GM12878 (cell line): Measurements from ENCODE around the gene ASPDH. TPM values are rescaled to one million over a fixed set of nuclear protein-coding genes. Genes with fewer than 3 reads are reported as not detected.

Experiments used
- ATAC-seq: fragments of 200-7000 bp; cut with Tn5 transposase; 3 replicates; pipeline ENCODE4 v1.9.1; 2020; ENCODE audit warnings: mild to moderate bottlenecking, moderate library complexity
- BruUV-seq: library from RNA; stranded (reverse); fragments of 400-500 nt; replicated peaks from 2 replicates; lab custom pipeline; 2021; lab: Mats Ljungman, UMichigan
- CTCF ChIA-PET: fragments of 300-600 bp; sonication (Branson Sonifier 250); formaldehyde crosslinking; extraction: SDS; loops from one replicate; lab custom pipeline; 2021; ENCODE audit warnings: inconsistent platforms; lab: Yijun Ruan, JAX
- POLR2A ChIA-PET: fragments of 350-600 bp; formaldehyde crosslinking; extraction: SDS; loops from one replicate; lab custom pipeline; 2021; ENCODE audit warnings: inconsistent platforms; lab: Charles Lee
- RAD21 ChIA-PET: fragments of 300-600 bp; sonication (Branson Sonifier 250); formaldehyde crosslinking; loops from one replicate; lab custom pipeline; 2023; ENCODE audit warnings: antibody characterized with exemption; ENCODE audit not compliant: unreplicated experiment; lab: Charles Lee
- SMC1A ChIA-PET: fragments of 300-600 bp; sonication (Branson Sonifier 250); formaldehyde crosslinking; loops from one replicate; lab custom pipeline; 2023; ENCODE audit not compliant: unreplicated experiment, uncharacterized antibody; lab: Charles Lee
- DNase-seq: peaks from one replicate; pipeline ENCODE4 v3.0.0-alpha.2; 2011; ENCODE audit warnings: low read depth, low spot score
- FAIRE-seq: peaks from 3 replicates; lab custom pipeline; 2011; peaks lifted over from hg19 to GRCh38; lab: Jason Lieb, UNC
- H2AFZ ChIP-seq: 2 replicates; pipeline ENCODE4 v1.6.0; 2011; ENCODE audit warnings: low read depth, low read length, control low read depth; ENCODE audit not compliant: control insufficient read depth
- H3K27ac ChIP-seq: 2 replicates; pipeline ENCODE4 v1.5.1; 2011; ENCODE audit warnings: control low read depth; ENCODE audit not compliant: control insufficient read depth, insufficient read depth
- H3K27me3 ChIP-seq, 2 experiments: replicated peaks in 1 of 2; 2 replicates each; pipeline versions ENCODE4 v1.6.0 to v1.6.1; 2011; ENCODE audit warnings: low read length in 1 of 2; ENCODE audit not compliant: control insufficient read depth in 2 of 2, insufficient read depth in 2 of 2
- H3K36me3 ChIP-seq, 2 experiments: 2 replicates each; pipeline ENCODE4 v1.5.1; 2011; ENCODE audit warnings: low read length in 1 of 2; ENCODE audit not compliant: control insufficient read depth in 2 of 2, insufficient read depth in 2 of 2
- H3K4me1 ChIP-seq: 2 replicates; pipeline ENCODE4 v1.6.1; 2011; ENCODE audit warnings: mild to moderate bottlenecking, low read length, moderate library complexity, mixed read lengths; ENCODE audit not compliant: control insufficient read depth, insufficient read depth
- H3K4me2 ChIP-seq: 2 replicates; pipeline ENCODE4 v1.6.0; 2011; ENCODE audit warnings: control low read depth; ENCODE audit not compliant: control insufficient read depth, insufficient read depth
- H3K4me3 ChIP-seq: fragments of 200-600 bp; sonication (generic); 2 replicates; pipeline ENCODE4 v1.5.1; 2016
- H3K79me2 ChIP-seq: 2 replicates; pipeline ENCODE4 v1.6.0; 2011; ENCODE audit warnings: low read length; ENCODE audit not compliant: control insufficient read depth, insufficient read depth
- H3K9ac ChIP-seq: 2 replicates; pipeline ENCODE4 v1.8.0; 2011; ENCODE audit warnings: low read length, control low read depth, mixed read lengths; ENCODE audit not compliant: control insufficient read depth, insufficient read depth
- H3K9me3 ChIP-seq: replicated peaks from 3 replicates; pipeline ENCODE4 v1.5.1; 2011; ENCODE audit warnings: mild to moderate bottlenecking, low read length; ENCODE audit not compliant: control insufficient read depth, insufficient read depth
- H4K20me1 ChIP-seq: 2 replicates; pipeline ENCODE4 v1.6.0; 2011; ENCODE audit not compliant: control insufficient read depth, insufficient read depth
- EGR1 ChIP-seq, 2 experiments: IDR thresholded peaks; 1 replicate in 1 of 2; 2 replicates in 1 of 2; pipeline ENCODE4 v1.6.1; 2011 to 2012; ENCODE audit warnings: low read depth in 2 of 2, low read length in 2 of 2, borderline replicate concordance in 1 of 2, mild to moderate bottlenecking in 1 of 2, moderate library complexity in 1 of 2
- FOXM1 ChIP-seq: IDR thresholded peaks from 2 replicates; pipeline ENCODE4 v1.6.1; 2012; ENCODE audit warnings: low read depth, mild to moderate bottlenecking, inconsistent platforms, low read length, moderate library complexity
- RB1 ChIP-seq: fragments of 450-650 bp; formaldehyde crosslinking; IDR thresholded peaks from 2 replicates; pipeline ENCODE4 v1.6.1; 2017; ENCODE audit warnings: mild to moderate bottlenecking, borderline replicate concordance
- SIN3A ChIP-seq: IDR thresholded peaks from 2 replicates; pipeline ENCODE4 v1.6.1; 2012; ENCODE audit warnings: low read depth, low read length, improper control_type of control experiment
- SMARCA5 ChIP-seq: fragments of 450-650 bp; IDR thresholded peaks from 2 replicates; pipeline ENCODE4 v1.6.1; 2017; ENCODE audit warnings: mild to moderate bottlenecking
- SRF ChIP-seq, 2 experiments: IDR thresholded peaks; 2 replicates each; pipeline ENCODE4 v1.6.1; 2011; ENCODE audit warnings: low read depth in 2 of 2, low read length in 2 of 2, mild to moderate bottlenecking in 1 of 2, moderate library complexity in 1 of 2
- STAT1 ChIP-seq: fragments of 450-650 bp; conservative IDR thresholded peaks from 2 replicates; pipeline ENCODE4 v1.6.1; 2014; ENCODE audit warnings: antibody characterized with exemption, mild to moderate bottlenecking
- YY1 ChIP-seq: IDR thresholded peaks from 2 replicates; pipeline ENCODE4 v1.6.1; 2011; ENCODE audit warnings: low read depth, mild to moderate bottlenecking, low read length
- ZBTB33 ChIP-seq: fragments of 450-650 bp; IDR thresholded peaks from 2 replicates; pipeline ENCODE4 v1.6.1; 2017; ENCODE audit warnings: mild to moderate bottlenecking
- ZBTB4 ChIP-seq: fragments of 450-650 bp; formaldehyde crosslinking; IDR thresholded peaks from 2 replicates; pipeline ENCODE4 v1.4.0; 2022; ENCODE audit warnings: mild to moderate bottlenecking, moderate library complexity
- WGBS: methylation state at CpG from one replicate; pipeline ENCODE4 v1.1.6; 2016; ENCODE audit warnings: low lambda C conversion rate; ENCODE audit not compliant: insufficient replicate concordance, insufficient coverage; ENCODE audit errors: missing lambda C conversion rate; 5-methylcytosine and 5-hydroxymethylcytosine counted together
- in situ Hi-C: fragments of 300-500 bp; cut with MboI; formaldehyde crosslinking; loops from 9 replicates; pipeline ENCODE4 v1.14.3; 2018; ENCODE audit warnings: mixed read lengths
- intact Hi-C: fragments of 100-400 bp; cut with micrococcal nuclease; formaldehyde crosslinking; loops from one replicate; pipeline ENCODE4 v1.14.2; 2022; ENCODE audit not compliant: unreplicated experiment
- polyA plus RNA-seq, 11 experiments: library from polyadenylated mRNA; depleted of rRNA in 4 of 11; unstranded in 6 of 11; stranded (reverse) in 5 of 11; fragments of >200 nt; fragmentation: Nextera tagmentation in 4 of 11; fragmentation: Illumina TruSeq in 1 of 11; extraction: Ambion mirVana in 4 of 11; extraction: Trizol in 1 of 11; gene quantifications; 1 replicate in 1 of 11; 2 replicates in 10 of 11; pipeline versions ENCODE4 v1.2.1 to v1.2.3, GENCODE V29; 2011 to 2016; ENCODE audit warnings: inconsistent platforms in 2 of 11, missing spikeins in 2 of 11, low read depth in 1 of 11
- total RNA-seq, 4 experiments: library from RNA; depleted of rRNA in 3 of 4; stranded (reverse); fragments of >200 nt in 3 of 4; fragmentation: Illumina TruSeq in 1 of 4; extraction: Trizol in 1 of 4; gene quantifications; 2 replicates each; pipeline versions ENCODE4 v1.2.1 to v1.2.3, GENCODE V29; 2013 to 2021

Gene ASPDH
- total and polyA plus RNA-seq, 10 of the 15 experiments (the other 5 are each of a cell fraction or from before 2014, with no cell fraction given), result not detected

- DNase-seq (no peak), FAIRE-seq (no peak), ATAC-seq (no peak)
- Histone ChIP-seq H3K4me1 (no peaks in the 10 kb centered on the region), H3K27me3 (no peaks in the 10 kb centered on the region), H3K9ac (no peak overlapping the region), H3K4me3 (no peak overlapping the region), H3K79me2 (peaks cover 22% of the 10 kb centered on the region), H3K36me3 (peaks cover 9 to 11% of the 10 kb centered on the region in 2 experiments; a peak in 2 of 4 replicates), H3K27ac (no peak overlapping the region), H3K4me2 (no peak overlapping the region), H3K9me3 (peaks cover 6% of the 10 kb centered on the region; the same call in 2 of the 3 replicates), H4K20me1 (no peaks in the 10 kb centered on the region)
- BruUV-seq, result no TSS peak
- WGBS, result 90% methylated on average over 27 of the region's 29 CpGs
- ChIA-PET CTCF (interaction anchor here (2.3 kb wide), 1 partner anchor 119 kb away, joined by 7 read pairs; no protein-coding TSS in a partner anchor), SMC1A (no interaction called here), POLR2A (no interaction called here), RAD21 (no interaction called here)
- intact Hi-C loops, result no loop called here
- in situ Hi-C loops, result no loop called here
- TF ChIP-seq RB1, result 0 out of 2 replicates have a peak, but pooled peaks have one; percentile 41
- TF ChIP-seq ZBTB4 (CRISPR knock-in tag), result no peak
- TF ChIP-seq SIN3A, result no peak
- TF ChIP-seq FOXM1, result no peak
- no peak for TF ChIP-seq YY1
- TF ChIP-seq SMARCA5, result peak; percentile 90
- 0 out of 3 replicates have a peak, but pooled peaks of 1 of the 2 experiments have one; percentile 59 for TF ChIP-seq EGR1 (IDR thresholded peaks at IDR 0.05; ENCODE audit: borderline replicate concordance in 1 of 2, low read depth in 2 of 2, low read length in 2 of 2)
- TF ChIP-seq STAT1, result 0 out of 2 replicates have a peak, but pooled peaks have one; percentile 78
- TF ChIP-seq ZBTB33, result 0 out of 2 replicates have a peak, but pooled peaks have one; percentile 74
- TF ChIP-seq SRF (IDR thresholded peaks at IDR 0.05; ENCODE audit: low read depth in 2 of 2, low read length in 2 of 2), result no peak
- TF ChIP-seq, all 136 proteins: peak for 5
- peak overlapping the region; percentile 51 for H2AFZ ChIP-seq
Measured at GRCh38 chr19:50475736-50476223, 37.9 kb downstream of the ASPDH start.
